NB4 (cell line): ENCODE measurements around the gene ARHGEF12.
A peak's percentile ranks its signal among the peaks of the same experiment; 100 is the strongest.

Experiments
- DNase-seq: peaks from one replicate; pipeline ENCODE4 v3.0.0; 2010; ENCODE audit warnings: low read depth
- H3K4me3 ChIP-seq: one replicate; pipeline ENCODE4 v1.5.1; 2011; ENCODE audit warnings: mild to moderate bottlenecking, low read depth, low read length, moderate library complexity
- MYC ChIP-seq: IDR thresholded peaks from 2 replicates; pipeline ENCODE4 v1.6.1; 2011; ENCODE audit warnings: low read depth, low read length
- POLR2A ChIP-seq: IDR thresholded peaks from 2 replicates; pipeline ENCODE4 v1.6.1; 2011; ENCODE audit warnings: mild to moderate bottlenecking; ENCODE audit not compliant: insufficient read length; ENCODE audit errors: extremely low read depth
- TF ChIP-seq, protein P1 (sequence below): IDR thresholded peaks from 2 replicates; pipeline ENCODE4 v1.6.1; 2011; ENCODE audit warnings: low read depth, low read length
- TF ChIP-seq, protein P2 (sequence below): IDR thresholded peaks from one replicate; pipeline ENCODE4 v1.5.1; 2012; ENCODE audit warnings: low read depth, low read length

Gene ARHGEF12

DNA sequence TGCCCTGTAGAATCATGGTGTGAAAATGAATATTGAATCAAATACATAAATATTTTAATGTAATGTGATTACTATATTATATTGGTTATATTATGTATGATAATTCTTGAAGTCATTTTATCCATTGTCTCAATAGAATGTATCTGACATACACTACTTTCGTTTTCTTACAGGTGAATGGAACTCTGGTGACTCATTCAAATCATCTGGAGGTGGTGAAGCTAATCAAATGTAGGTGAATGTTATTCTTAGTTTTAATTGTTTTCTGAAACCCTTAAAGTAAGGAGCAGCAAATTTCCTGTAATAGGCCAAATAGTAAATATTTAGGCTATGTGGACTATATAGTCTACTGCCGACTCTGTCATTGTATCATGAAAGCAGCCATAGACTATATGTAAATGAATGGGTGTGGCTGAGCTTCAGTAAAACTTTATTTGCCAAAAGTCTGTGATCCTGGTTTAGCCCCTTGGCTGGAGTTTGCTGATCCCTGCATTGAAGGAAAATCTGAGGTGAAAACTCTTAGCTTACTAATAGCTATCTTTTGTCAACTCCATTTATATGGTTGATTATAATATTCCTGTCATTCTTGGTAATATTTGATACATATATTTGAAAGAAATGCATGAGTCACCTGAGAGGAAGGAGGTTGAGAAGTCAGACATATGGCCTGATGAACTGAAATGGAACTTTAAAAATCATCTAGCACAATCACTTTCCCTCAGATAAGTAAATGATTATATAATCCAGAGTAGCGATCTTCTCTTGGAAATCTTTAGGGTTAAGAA is 88.2 kb downstream of the ARHGEF12 start:
- TF ChIP-seq MYC: no peak
- no peak overlapping the region for H3K4me3 ChIP-seq
- DNase-seq: no peak

DNA sequence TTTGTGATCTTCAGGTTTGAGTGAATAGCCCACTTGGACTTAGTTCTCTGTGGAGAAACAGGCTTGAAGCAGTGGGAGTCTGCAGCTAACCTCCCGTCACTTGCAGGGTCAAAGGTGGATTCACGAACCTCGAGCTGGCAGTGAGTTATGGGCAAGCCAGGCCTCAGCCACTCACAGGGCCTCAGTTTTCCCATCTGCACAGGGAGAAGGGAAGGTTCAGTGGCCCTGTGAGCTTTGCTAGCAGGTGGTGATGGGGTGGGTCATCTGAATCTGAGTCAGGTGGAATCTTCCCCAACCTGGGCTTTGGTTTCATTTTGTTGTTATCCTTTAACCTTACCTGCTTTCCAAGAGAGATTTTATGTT is 88.7 kb downstream of the ARHGEF12 start:
- TF ChIP-seq MYC: no peak
- TF ChIP-seq POLR2A: no peak
- TF ChIP-seq, protein P1, sequence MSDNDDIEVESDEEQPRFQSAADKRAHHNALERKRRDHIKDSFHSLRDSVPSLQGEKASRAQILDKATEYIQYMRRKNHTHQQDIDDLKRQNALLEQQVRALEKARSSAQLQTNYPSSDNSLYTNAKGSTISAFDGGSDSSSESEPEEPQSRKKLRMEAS: no peak
- TF ChIP-seq, protein P2, sequence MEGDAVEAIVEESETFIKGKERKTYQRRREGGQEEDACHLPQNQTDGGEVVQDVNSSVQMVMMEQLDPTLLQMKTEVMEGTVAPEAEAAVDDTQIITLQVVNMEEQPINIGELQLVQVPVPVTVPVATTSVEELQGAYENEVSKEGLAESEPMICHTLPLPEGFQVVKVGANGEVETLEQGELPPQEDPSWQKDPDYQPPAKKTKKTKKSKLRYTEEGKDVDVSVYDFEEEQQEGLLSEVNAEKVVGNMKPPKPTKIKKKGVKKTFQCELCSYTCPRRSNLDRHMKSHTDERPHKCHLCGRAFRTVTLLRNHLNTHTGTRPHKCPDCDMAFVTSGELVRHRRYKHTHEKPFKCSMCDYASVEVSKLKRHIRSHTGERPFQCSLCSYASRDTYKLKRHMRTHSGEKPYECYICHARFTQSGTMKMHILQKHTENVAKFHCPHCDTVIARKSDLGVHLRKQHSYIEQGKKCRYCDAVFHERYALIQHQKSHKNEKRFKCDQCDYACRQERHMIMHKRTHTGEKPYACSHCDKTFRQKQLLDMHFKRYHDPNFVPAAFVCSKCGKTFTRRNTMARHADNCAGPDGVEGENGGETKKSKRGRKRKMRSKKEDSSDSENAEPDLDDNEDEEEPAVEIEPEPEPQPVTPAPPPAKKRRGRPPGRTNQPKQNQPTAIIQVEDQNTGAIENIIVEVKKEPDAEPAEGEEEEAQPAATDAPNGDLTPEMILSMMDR: no peak
- DNase-seq: no peak
- no peak overlapping the region for H3K4me3 ChIP-seq

DNA sequence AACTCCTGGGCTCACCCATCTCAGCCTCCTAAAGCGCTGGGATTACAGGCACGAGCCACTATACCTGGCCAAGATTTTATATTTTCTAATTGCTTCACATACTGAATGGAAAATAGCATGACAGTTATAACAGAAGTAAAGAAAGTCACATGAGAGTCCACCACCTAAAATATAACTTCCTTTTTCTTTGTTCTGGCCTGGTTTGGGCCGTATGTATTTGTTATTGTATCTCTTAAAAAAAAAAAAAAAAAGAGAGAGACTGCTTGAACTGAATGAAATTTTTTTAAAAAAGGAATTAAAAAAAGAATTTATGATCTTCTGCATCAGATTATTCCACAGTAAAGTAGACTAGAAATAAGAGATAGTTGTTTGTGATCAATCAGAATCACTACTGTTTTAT is 89.3 kb downstream of the ARHGEF12 start:
- no peak for TF ChIP-seq POLR2A
- TF ChIP-seq, protein P1: no peak
- no peak for TF ChIP-seq MYC
- TF ChIP-seq, protein P2: no peak
- no peak for DNase-seq
- H3K4me3 ChIP-seq: no peak overlapping the region

DNA sequence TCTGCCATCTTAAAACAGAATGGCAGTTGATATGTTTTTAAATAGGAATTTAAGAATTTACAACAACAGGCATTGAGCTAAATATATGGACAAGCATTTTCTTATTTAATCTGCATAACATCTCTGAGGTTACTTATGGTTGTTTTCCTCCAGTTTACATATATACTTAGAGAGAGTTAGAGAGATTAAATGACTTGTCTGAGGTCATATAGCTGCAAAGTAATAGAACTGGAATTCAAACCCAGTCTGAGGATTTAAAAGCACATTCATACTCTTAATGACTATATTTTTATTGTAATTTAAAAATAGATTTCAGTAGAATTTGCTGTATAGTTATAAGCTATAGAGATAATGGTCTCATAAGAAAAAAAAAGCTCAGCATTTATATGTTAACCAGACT is 93.9 kb downstream of the ARHGEF12 start:
- TF ChIP-seq MYC (no peak), POLR2A (no peak)
- TF ChIP-seq, protein P1: no peak
- TF ChIP-seq, protein P2: no peak
- no peak for DNase-seq

DNA sequence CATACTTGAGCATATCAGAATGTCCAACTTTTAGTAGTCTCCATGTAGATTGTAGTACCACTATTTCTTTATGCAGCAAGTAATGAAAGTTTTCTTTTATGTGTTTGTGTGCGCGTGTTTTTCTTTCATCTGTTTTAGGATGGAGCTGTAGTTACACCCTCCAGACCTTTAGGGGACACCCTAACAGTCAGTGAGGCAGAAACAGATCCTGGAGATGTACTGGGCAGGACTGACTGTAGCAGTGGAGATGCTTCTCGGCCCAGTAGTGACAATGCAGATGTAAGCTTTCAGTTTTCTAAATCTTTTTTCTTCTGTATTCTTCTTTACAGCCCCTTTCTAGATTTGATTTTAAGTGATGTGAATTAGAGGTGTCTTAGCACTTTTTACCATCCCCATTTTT is 95.4 kb downstream of the ARHGEF12 start:
- H3K4me3 ChIP-seq: no peak overlapping the region
- TF ChIP-seq, protein P2: peak; percentile 23
- TF ChIP-seq, protein P1: no peak
- TF ChIP-seq MYC (no peak), POLR2A (no peak)
- peak; percentile 27 for DNase-seq

More for the DNA sequence above, 93.9 kb downstream of the ARHGEF12 start:
- no peak overlapping the region for H3K4me3 ChIP-seq

DNA sequence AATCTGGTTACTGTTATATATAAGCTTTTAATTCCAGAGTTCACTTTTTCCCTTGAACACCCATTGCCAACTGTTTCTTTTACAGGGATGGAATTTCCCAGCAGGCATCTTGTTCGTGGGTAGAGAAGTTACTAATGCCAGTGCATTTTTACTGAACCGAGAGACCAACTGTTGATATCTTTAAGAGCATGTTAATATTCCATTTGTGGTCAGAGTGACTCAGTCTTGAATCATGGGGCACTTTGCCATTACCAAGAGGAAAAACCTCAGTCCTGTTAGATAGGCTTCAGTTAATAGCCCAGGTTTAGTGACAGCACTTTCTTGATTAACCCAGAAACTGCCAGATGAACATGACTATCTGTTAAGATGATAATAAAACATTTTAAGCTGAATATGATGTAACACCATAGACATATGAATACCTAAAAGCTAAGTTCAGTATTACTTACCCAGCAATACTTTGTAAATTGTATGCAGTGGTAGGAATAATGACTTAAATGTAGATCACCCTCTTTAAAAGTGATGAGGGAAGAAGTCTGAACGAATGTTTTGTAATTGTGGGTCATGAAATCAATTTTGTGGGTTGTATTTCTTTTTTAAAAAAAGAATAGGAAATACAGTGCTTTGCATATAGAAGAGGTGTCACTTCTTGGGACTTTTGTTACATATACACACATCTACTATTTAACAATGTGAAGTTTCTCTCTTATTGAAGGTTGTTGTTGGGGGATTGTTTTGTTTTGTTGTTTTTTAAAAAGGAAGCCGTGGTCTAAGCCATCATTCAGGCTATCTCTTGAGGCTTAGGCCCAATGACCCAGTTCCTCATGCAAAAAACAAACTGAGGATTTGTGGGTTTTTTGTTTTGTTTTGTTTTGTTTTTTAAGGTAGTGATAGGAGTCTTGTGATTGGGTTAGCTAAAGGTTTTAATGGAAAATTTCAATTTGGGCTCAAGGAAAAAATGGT is 96.1 kb downstream of the ARHGEF12 start:
- peak; percentile 69 for DNase-seq
- H3K4me3 ChIP-seq: no peak overlapping the region
- no peak for TF ChIP-seq MYC
- TF ChIP-seq, protein P1: no peak
- no peak for TF ChIP-seq POLR2A
